K562 (cell line): ENCODE data around the gene NPM1. TPM values are rescaled to one million over a fixed set of nuclear protein-coding genes. Genes with fewer than 3 reads are reported as not detected.

ENCODE experiments used
- EGR1 ChIP-seq: fragments of 450-650 bp; conservative IDR thresholded peaks from 2 replicates; pipeline ENCODE4 v1.6.1; 2017; ENCODE audit warnings: mild to moderate bottlenecking
- EP300 ChIP-seq: IDR thresholded peaks from 2 replicates; pipeline ENCODE4 v1.6.1; 2012; ENCODE audit warnings: low read length, improper control_type of control experiment
- GABPB1 ChIP-seq: sonication (generic); formaldehyde crosslinking; IDR thresholded peaks from 2 replicates; pipeline ENCODE4 v1.8.0; 2022; ENCODE audit warnings: mild to moderate bottlenecking, missing genetic modification reagents
- JUND ChIP-seq, 2 experiments: IDR thresholded peaks; 2 replicates in 1 of 2; 3 replicates in 1 of 2; pipeline ENCODE4 v1.6.1; 2011; ENCODE audit warnings: borderline replicate concordance in 2 of 2, low read depth in 2 of 2, low read length in 2 of 2, improper control_type of control experiment in 1 of 2, missing biosample characterization in 1 of 2, missing genetic modification characterization in 1 of 2, missing genetic modification reagents in 1 of 2
- MAFK ChIP-seq: IDR thresholded peaks from 2 replicates; pipeline ENCODE4 v1.6.1; 2011; ENCODE audit warnings: low read length, improper control_type of control experiment
- MGA ChIP-seq: fragments of 450-650 bp; IDR thresholded peaks from 2 replicates; pipeline ENCODE4 v1.6.1; 2016; ENCODE audit warnings: mild to moderate bottlenecking, moderate library complexity
- MXI1 ChIP-seq: IDR thresholded peaks from 2 replicates; pipeline ENCODE4 v1.6.1; 2011; ENCODE audit warnings: low read depth, mild to moderate bottlenecking, improper control_type of control experiment, low read length
- POLR2G ChIP-seq: fragments of 200-400 bp; formaldehyde crosslinking; IDR thresholded peaks from 2 replicates; pipeline ENCODE4 v1.6.1; 2017; ENCODE audit warnings: low read depth, mild to moderate bottlenecking, antibody characterized with exemption, low read length, moderate library complexity
- RBBP5 ChIP-seq: fragments of 200-600 bp; sonication (generic); IDR thresholded peaks from 2 replicates; pipeline ENCODE4 v1.6.1; 2012; ENCODE audit warnings: borderline replicate concordance, mild to moderate bottlenecking, low read length, control low read depth, inconsistent platforms; ENCODE audit not compliant: insufficient read depth, poor library complexity, severe bottlenecking
- SAFB2 ChIP-seq: fragments of 200-400 bp; formaldehyde crosslinking; IDR thresholded peaks from 2 replicates; pipeline ENCODE4 v1.6.1; 2018; ENCODE audit warnings: borderline replicate concordance, low read length, low read depth, moderate library complexity; ENCODE audit not compliant: severe bottlenecking
- SRSF7 ChIP-seq: fragments of 200-400 bp; formaldehyde crosslinking; optimal IDR thresholded peaks from 2 replicates; pipeline ENCODE3; 2017; ENCODE audit warnings: mild to moderate bottlenecking, low read depth, low read length
- TBP ChIP-seq: optimal IDR thresholded peaks from 2 replicates; pipeline ENCODE3; 2011; ENCODE audit warnings: low read depth, low read length, improper control_type of control experiment
- ZFX ChIP-seq: sonication (generic); formaldehyde crosslinking; IDR thresholded peaks from 2 replicates; pipeline ENCODE4 v1.8.0; 2022; ENCODE audit warnings: mild to moderate bottlenecking, missing genetic modification reagents, moderate library complexity
- ZNF134 ChIP-seq: fragments of 250-450 bp; sonication (Bioruptor Pico); conservative IDR thresholded peaks from 2 replicates; pipeline ENCODE4 v1.4.0; 2020
- ZNF217 ChIP-seq: sonication (generic); formaldehyde crosslinking; IDR thresholded peaks from 2 replicates; pipeline ENCODE4 v1.8.0; 2022; ENCODE audit warnings: mild to moderate bottlenecking, missing genetic modification reagents
- ZNF347 ChIP-seq: fragments of 450-650 bp; formaldehyde crosslinking; IDR thresholded peaks from 2 replicates; pipeline ENCODE4 v1.4.0; 2020; ENCODE audit warnings: low read depth, mild to moderate bottlenecking, moderate library complexity
- ZNF57 ChIP-seq: fragments of 450-650 bp; formaldehyde crosslinking; IDR thresholded peaks from 2 replicates; pipeline ENCODE4 v1.4.0; 2020; ENCODE audit warnings: mild to moderate bottlenecking, moderate library complexity
- ZSCAN32 ChIP-seq: fragments of 450-650 bp; formaldehyde crosslinking; IDR thresholded peaks from 2 replicates; pipeline ENCODE4 v1.4.0; 2020; ENCODE audit warnings: mild to moderate bottlenecking, moderate library complexity
- polyA plus RNA-seq, 8 experiments: library from polyadenylated mRNA; depleted of rRNA in 4 of 8; stranded (reverse) in 5 of 8; unstranded in 3 of 8; fragments of >200 nt; fragmentation: Nextera tagmentation in 2 of 8; fragmentation: Illumina TruSeq in 1 of 8; extraction: Ambion mirVana in 2 of 8; extraction: Trizol in 1 of 8; gene quantifications; 2 replicates each; pipeline versions ENCODE4 v1.2.1 to v1.2.3, GENCODE V29; 2011 to 2014; ENCODE audit warnings: inconsistent platforms in 1 of 8, missing spikeins in 1 of 8
- total RNA-seq, 7 experiments: library from RNA; depleted of rRNA in 6 of 7; stranded (reverse); fragments of >200 nt in 6 of 7; fragmentation: Illumina TruSeq in 2 of 7; extraction: Trizol in 2 of 7; gene quantifications; 2 replicates each; pipeline versions ENCODE4 v1.2.1 to v1.2.3, GENCODE V29; 2011 to 2021; ENCODE audit warnings: low replicate concordance in 1 of 7

NPM1 gene
- total and polyA plus RNA-seq, 9 of the 15 experiments (the other 6 are each of a cell fraction or from before 2014, with no cell fraction given): 2,438 to 6,909 (median 5,639) TPM

- TF ChIP-seq MGA (no peak), ZNF57 (CRISPR knock-in tag) (no peak), EP300 (no peak), EGR1 (0 out of 2 replicates have a peak, but pooled peaks have one; percentile 10), GABPB1 (CRISPR knock-in tag) (no peak), ZNF217 (CRISPR knock-in tag) (no peak), ZFX (CRISPR knock-in tag) (no peak), JUND (IDR thresholded peaks at IDR 0.05; ENCODE audit: borderline replicate concordance, low read depth, low read length) (no peak), JUND (tag; IDR thresholded peaks at IDR 0.05; ENCODE audit: borderline replicate concordance, low read depth, low read length) (no peak), MXI1 (no peak), ZSCAN32 (CRISPR knock-in tag) (no peak), SRSF7 (no peak), MAFK (no peak), SAFB2 (no peak), POLR2G (peak; percentile 46; the same call in 1 of the 2 replicates), ZNF347 (CRISPR knock-in tag) (no peak), TBP (no peak), ZNF134 (CRISPR knock-in tag) (no peak), RBBP5 (no peak)
Measured at GRCh38 chr5:171418982-171419687, 31.5 kb downstream of the NPM1 start, which contains the start of gene FGF18 (continued).
